Peyer's patch (tissue), 4 donors: ENCODE results near the gene PML. TPM values are rescaled to one million over a fixed set of nuclear protein-coding genes. Genes with fewer than 3 reads are reported as not detected.
A peak's percentile ranks its signal among the peaks of the same experiment; 100 is the strongest.
"Not testable (repeated sequence)": the region's sequence is repeated elsewhere in the genome, so short reads cannot be mapped to it uniquely, and the experiment has no call there.

Experiments
- DNase-seq, 3 donors: peaks; one replicate each; pipeline ENCODE4 v3.0.0-alpha.2; 2017 to 2019
- H3K27ac ChIP-seq, 4 donors: fragments of 200-600 bp; sonication (generic); one replicate each; pipeline ENCODE4 v1.5.1; 2016 to 2019
- H3K27me3 ChIP-seq, 2 donors: fragments of 200-600 bp; sonication (generic); one replicate each; pipeline ENCODE4 v1.5.1; 2019
- H3K36me3 ChIP-seq, 3 donors: fragments of 200-600 bp; sonication (generic); one replicate each; pipeline ENCODE4 v1.5.1; 2016 to 2019
- H3K4me1 ChIP-seq, 4 donors: fragments of 200-600 bp; sonication (generic); one replicate each; pipeline ENCODE4 v1.5.1; 2016 to 2019
- H3K4me3 ChIP-seq, 4 donors: fragments of 200-600 bp; sonication (generic); 1 replicate in 3 of 4; 2 replicates in 1 of 4; pipeline ENCODE4 v1.5.1; 2016 to 2019; ENCODE audit warnings: mild to moderate bottlenecking in 1 of 4
- H3K9me3 ChIP-seq, 4 donors: fragments of 200-600 bp; sonication (generic); one replicate each; pipeline ENCODE4 v1.5.1; 2016 to 2019; ENCODE audit warnings: mild to moderate bottlenecking in 1 of 4
- CTCF ChIP-seq, 6 experiments: fragments of 450-650 bp in 4 of 6; fragments of 200-600 bp in 2 of 6; sonication (generic) in 1 of 6; IDR thresholded peaks; one replicate each; pipeline ENCODE4 v1.5.1; 2017 to 2019; ENCODE audit warnings: antibody characterized with exemption in 6 of 6, mild to moderate bottlenecking in 3 of 6, moderate library complexity in 1 of 6
- POLR2A ChIP-seq, 2 donors: fragments of 450-650 bp; IDR thresholded peaks; one replicate each; pipeline ENCODE4 v1.5.1; 2017; ENCODE audit warnings: antibody characterized with exemption in 2 of 2, mild to moderate bottlenecking in 2 of 2, moderate library complexity in 2 of 2
- total RNA-seq, 4 donors: library from RNA; depleted of rRNA; stranded (reverse); fragments of >200 nt; gene quantifications; one replicate each; pipeline ENCODE4 v1.1.0, GENCODE V29; 2016

The PML gene
- total RNA-seq, 4 donors from 2014 or later: 52.4 to 116 (median 82.9) TPM

GRCh38 chr15:74045636-74046274 is 51.2 kb downstream of the PML start:
- Histone ChIP-seq H3K4me1 (peaks cover 0 to 28% (median 0%) of the 10 kb centered on the region in 4 donors), H3K9me3 (no peaks in the 10 kb centered on the region), H3K27me3 (no peaks in the 10 kb centered on the region), H3K27ac (peak overlapping the region in 1 of 4 donors; percentile 31), H3K36me3 (peaks cover 0 to 18% (median 0%) of the 10 kb centered on the region in 3 donors), H3K4me3 (no peak overlapping the region)
- TF ChIP-seq CTCF (IDR thresholded peaks at IDR 0.05) (no peak), POLR2A (IDR thresholded peaks at IDR 0.05) (no peak)
- no peak for DNase-seq

- H3K27me3 ChIP-seq: no peaks in the 10 kb centered on the region
- no peaks in the 10 kb centered on the region for H3K9me3 ChIP-seq
- no peak for DNase-seq
- peaks cover 0 to 33% (median 2%) of the 10 kb centered on the region in 4 donors for H3K4me1 ChIP-seq
- H3K27ac ChIP-seq: no peak overlapping the region
- H3K36me3 ChIP-seq: peaks cover 0 to 18% (median 0%) of the 10 kb centered on the region in 3 donors
- TF ChIP-seq CTCF (IDR thresholded peaks at IDR 0.05) (no peak), POLR2A (IDR thresholded peaks at IDR 0.05) (no peak)
- H3K4me3 ChIP-seq: no peak overlapping the region
Observed at GRCh38 chr15:74046275-74046674, 51.8 kb downstream of the PML start.

- Histone ChIP-seq H3K27me3 (no peaks in the 10 kb centered on the region), H3K36me3 (no peaks in the 10 kb centered on the region), H3K27ac (peak overlapping the region; percentile 60 to 86 (median 72)), H3K9me3 (no peaks in the 10 kb centered on the region), H3K4me1 (peaks cover 0 to 46% (median 3%) of the 10 kb centered on the region in 4 donors), H3K4me3 (no peak overlapping the region)
- TF ChIP-seq POLR2A (IDR thresholded peaks at IDR 0.05): no peak
- TF ChIP-seq CTCF (IDR thresholded peaks at IDR 0.05): no peak
- no peak for DNase-seq
Observed at GRCh38 chr15:74050127-74050526, 55.6 kb downstream of the PML start.

- H3K9me3 ChIP-seq: no peaks in the 10 kb centered on the region
- no peaks in the 10 kb centered on the region for H3K36me3 ChIP-seq
- no peak for DNase-seq
- no peaks in the 10 kb centered on the region for H3K27me3 ChIP-seq
- H3K27ac ChIP-seq: peak overlapping the region; percentile 60 to 86 (median 72)
- TF ChIP-seq CTCF (IDR thresholded peaks at IDR 0.05) (no peak), POLR2A (IDR thresholded peaks at IDR 0.05) (no peak)
- H3K4me1 ChIP-seq: peaks cover 0 to 46% (median 3%) of the 10 kb centered on the region in 4 donors
- H3K4me3 ChIP-seq: no peak overlapping the region
Observed at GRCh38 chr15:74050556-74051234, 56.2 kb downstream of the PML start.

GRCh38 chr15:74052271-74053260 is 58.0 kb downstream of the PML start:
- H3K27me3 ChIP-seq, H3K9me3 ChIP-seq, H3K36me3 ChIP-seq, DNase-seq, H3K4me3 ChIP-seq: not testable (repeated sequence)
- peak overlapping the region; percentile 22 to 82 (median 49) for H3K27ac ChIP-seq
- H3K4me1 ChIP-seq: peaks cover 0 to 42% (median 3%) of the 10 kb centered on the region in 4 donors
